Measurements from ENCODE around the gene HDAC9.

HDAC9 gene

GRCh38 chr7:18593602-18594279 lies 98.2 kb downstream of the HDAC9 start:
- DNase-seq (ENCODE audit: low spot score), result no peak

DNA sequence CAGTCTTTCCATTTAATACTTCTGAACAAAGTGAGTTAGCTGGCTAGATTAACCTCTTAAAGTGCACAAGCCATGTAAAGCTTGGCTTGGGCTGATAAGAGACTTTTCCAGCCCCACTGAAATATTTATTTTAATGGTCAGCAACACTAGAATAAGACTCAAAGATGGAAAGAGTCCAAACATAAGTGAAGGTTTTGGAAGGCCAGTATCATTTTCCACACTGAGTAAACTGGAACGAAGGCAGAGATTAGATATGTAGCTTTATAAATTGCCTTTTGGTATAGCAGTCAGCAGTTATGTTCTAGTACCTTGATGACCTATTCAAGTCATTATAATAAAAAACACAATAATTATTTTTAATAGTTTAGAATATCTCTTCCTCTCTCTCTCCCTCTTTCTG lies 102.2 kb downstream of the HDAC9 start:
- no peak for DNase-seq (ENCODE audit: low spot score)

- no peak for DNase-seq (ENCODE audit: low spot score)
Observed at GRCh38 chr7:18607025-18607424, 111.5 kb downstream of the HDAC9 start.

DNA sequence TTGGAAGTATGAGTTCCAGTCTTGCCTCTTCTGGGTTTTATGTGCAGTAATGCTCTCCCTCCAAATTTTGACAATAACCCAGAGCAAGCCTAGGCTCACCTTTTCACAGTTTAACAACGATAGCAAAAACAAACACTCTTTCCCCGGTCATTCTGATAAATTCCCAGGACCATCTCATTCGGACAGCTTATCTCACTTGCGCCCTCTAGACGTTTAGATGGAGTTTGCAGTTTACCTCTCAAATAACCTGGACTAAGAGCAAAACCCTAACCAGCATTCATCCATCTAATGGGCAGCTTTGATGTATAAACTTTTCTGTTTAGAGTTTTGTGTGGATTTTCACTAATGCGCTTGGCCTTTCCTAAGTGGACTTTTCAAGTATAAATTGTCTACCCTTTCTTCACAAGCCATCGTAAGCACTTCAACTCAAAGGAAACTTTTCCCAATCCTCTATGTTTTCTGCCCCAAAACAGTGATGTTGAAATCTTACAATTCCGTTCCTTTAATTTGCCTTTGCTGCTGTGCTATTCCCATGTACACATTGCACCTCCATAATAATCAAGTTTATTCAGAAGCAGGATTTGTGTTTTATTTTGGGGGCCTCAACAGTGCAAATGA lies 114.9 kb downstream of the HDAC9 start:
- peak; percentile 23 for DNase-seq (ENCODE audit: low spot score)

DNA sequence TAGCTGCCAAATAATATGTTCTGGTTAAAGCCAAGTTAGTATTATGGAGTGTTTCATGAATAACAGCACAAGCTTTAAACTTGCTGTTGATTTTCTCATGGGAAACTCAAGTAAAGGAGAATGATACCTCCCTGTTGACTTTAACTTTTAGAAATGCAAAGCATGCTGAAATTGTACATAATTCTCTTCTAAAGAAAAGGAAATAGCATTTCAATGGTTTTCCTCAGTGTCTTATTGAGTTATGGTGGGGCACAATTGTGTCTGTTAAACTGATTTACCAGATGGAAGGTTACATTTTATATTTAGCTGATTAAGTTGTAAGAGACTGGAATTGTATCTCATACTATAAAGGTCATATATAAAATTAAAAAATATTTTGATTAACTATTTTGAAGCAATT lies 119.3 kb downstream of the HDAC9 start:
- DNase-seq (ENCODE audit: low spot score), result no peak

- no peak for DNase-seq (ENCODE audit: low spot score)
Observed at GRCh38 chr7:18619311-18619710, 123.8 kb downstream of the HDAC9 start.

DNA sequence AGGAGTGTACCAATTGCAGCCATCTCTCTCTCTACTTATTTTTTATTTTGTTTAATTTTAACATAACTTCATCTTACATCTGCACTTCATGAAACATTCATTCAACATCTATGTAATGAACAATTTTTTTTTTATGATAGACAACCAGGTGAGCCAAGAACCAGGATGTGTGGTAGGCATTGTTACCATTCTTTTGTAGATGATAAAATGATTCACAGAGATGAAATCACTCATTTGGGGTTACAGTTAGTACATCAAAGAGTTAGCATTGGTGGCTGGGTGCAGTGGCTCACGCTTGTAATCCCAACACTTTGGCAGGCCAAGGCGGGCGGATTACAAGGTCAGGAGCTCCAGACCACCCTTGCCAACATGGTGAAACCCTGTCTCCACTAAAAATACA lies 127.8 kb downstream of the HDAC9 start:
- no peak for DNase-seq (ENCODE audit: low spot score)

DNA sequence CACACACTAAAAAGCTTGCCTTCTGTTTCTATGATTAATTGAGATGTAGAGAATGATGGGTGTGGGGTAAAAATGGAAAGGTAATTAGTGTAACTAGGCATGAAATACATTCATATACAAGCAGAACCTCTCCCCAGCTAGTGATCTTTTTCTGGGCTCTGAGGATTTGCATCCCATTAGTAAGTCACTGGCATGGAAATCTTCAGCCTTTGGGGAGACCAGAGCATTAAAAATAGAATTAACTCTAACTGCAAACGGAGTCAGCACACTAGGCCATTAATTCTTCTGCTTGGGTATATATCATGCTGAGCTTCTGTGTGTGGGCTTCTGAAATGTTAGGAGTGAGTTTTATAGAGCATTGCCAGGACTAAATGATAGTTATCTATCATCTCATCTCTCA lies 128.9 kb downstream of the HDAC9 start:
- DNase-seq (ENCODE audit: low spot score), result no peak

- DNase-seq (ENCODE audit: low spot score), result no peak
Observed at GRCh38 chr7:18626086-18626485, 130.5 kb downstream of the HDAC9 start.

DNA sequence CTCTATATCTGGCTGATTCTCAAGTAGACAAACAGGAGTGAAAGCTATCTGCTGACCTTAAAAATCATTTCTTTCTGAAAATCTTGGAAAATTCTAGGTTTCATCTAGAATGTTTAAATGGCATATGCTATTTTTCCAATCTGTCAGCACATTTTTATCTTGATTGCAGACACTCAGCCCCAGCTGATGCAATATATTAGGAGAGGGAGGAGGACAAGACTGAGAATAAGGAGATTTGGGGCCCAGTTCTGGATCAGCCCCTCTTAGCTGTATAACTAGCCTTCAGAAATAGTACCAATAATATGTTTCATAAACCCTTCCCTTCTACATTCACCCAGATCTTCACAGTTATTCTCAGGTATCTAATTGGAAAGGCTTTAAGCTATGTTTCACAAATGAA lies 131.2 kb downstream of the HDAC9 start:
- no peak for DNase-seq (ENCODE audit: low spot score)

DNA sequence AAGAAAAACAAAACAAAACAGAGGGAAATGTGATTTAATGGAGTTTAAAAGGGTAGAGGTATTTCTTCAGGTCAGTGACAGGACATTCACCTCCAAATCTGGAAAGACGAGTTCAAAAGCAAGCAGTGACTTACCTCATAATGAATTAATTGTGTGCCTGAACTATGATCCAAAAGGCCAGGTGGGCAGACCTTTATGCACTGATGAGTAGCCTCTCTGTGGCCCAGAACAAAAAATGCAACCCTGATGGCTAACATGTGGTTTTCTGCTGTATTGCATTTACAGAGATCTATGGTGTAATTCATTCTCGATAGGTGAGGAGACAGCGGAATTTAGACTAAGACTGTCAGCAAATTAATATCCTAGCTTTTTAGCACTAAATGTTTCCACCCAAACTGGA lies 142.0 kb downstream of the HDAC9 start:
- DNase-seq (ENCODE audit: low spot score), result no peak

GRCh38 chr7:18638594-18639452 lies 143.3 kb downstream of the HDAC9 start:
- peak; percentile 17 for DNase-seq (ENCODE audit: low spot score)

GRCh38 chr7:18639711-18640110 lies 144.2 kb downstream of the HDAC9 start:
- DNase-seq (ENCODE audit: low spot score), result no peak

GRCh38 chr7:18644981-18645380 lies 149.4 kb downstream of the HDAC9 start:
- no peak for DNase-seq (ENCODE audit: low spot score)

DNA sequence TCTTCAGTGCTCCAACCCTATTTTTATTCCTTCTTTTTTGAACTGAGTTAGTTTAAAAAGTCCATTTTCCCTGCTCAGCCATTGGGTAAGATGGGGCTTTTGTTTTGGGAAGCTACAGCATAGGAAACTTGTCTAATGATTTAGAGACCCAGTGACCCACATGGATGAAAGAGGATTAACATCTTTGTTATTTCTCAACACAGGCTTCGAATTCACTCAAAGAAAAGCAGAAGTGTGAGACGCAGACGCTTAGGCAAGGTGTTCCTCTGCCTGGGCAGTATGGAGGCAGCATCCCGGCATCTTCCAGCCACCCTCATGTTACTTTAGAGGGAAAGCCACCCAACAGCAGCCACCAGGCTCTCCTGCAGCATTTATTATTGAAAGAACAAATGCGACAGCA lies 152.0 kb downstream of the HDAC9 start:
- no peak for DNase-seq (ENCODE audit: low spot score)

- no peak for DNase-seq (ENCODE audit: low spot score)
Observed at GRCh38 chr7:18648849-18649758, 153.6 kb downstream of the HDAC9 start.

DNA sequence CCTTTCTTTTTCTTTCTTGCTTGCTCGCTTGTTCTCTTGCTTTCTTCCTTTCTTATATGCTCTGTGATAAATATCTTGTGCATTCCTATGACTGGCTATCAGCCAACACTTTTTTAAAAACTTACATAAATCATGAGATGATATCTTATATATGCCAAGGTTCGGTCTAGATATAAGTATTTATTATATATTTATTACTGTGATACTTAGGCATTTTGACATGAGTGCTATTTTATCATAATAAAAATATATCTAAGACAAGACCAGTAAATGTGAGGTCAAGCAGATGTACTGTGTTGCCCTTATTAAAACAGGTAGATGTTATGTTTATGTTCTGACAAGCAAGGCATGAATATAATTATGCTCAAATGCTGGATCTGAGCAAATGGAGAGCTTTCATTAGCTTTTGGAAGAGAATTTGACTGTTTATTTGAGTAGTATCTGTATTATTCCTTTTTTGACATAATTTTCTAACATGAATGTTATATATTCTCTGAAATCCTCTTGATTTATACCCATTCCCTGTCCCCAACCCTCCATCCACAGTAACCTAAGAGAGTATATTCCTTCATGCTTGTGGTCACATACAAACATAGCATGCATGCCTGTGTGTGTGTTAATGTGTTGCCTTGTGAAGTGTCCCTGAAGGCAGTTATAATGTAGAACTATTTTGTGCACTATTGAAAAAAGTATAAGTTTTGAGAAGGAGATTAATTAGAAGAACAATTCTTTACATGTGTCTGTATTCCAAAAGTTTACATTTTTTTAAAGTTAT lies 158.0 kb downstream of the HDAC9 start:
- no peak for DNase-seq (ENCODE audit: low spot score)

DNA sequence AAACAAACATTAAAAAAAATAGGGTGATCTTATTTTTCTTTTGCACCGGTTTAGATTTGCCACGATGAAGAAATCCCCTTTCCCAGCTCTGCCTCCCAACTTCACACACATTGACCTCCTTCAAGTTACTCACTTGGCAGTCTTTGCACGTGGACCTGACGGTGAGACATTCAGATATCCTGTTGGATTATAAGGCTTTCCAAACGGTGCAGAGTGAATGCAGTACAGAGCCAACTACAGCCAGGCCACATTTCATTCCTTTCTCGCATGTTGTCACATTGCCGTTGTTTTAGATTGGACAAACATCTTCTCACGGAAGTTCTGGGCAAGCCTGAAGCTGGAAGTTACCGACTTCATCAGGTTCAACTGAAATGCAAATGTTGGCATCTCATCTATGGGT lies 159.2 kb downstream of the HDAC9 start:
- DNase-seq (ENCODE audit: low spot score), result no peak

GRCh38 chr7:18655506-18655905 lies 160.0 kb downstream of the HDAC9 start:
- DNase-seq (ENCODE audit: low spot score), result no peak

GRCh38 chr7:18655912-18656311 lies 160.4 kb downstream of the HDAC9 start:
- DNase-seq (ENCODE audit: low spot score), result peak; percentile 20

GRCh38 chr7:18656362-18656761 lies 160.8 kb downstream of the HDAC9 start:
- DNase-seq (ENCODE audit: low spot score), result no peak
